Effector CD8-positive, alpha-beta T cell (primary cell): ENCODE data around the gene SNX2.

Source experiments
- DNase-seq: peaks from one replicate; lab custom pipeline; 2025; lab: John Stamatoyannopoulos, UW

SNX2 gene

DNA sequence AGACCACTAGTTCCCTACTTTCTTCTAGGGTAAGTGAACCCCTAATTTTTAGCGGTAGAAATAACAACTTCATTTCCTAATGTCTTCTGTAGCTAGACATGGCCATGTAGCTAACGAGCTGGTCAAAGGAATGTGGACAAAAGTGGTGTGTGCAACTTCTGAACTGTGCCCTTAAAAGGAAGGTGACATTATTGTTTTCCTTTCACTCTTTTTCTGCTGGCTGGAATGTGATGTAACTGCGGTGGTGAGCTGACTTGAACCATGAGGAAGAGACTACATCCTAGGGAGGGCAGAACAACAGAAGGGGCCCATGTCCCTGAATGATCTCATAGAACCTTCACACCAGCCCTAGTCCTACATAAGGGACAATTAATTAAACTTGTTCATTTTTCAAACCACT is 1.3 kb upstream of the SNX2 start:
- no peak for DNase-seq

DNA sequence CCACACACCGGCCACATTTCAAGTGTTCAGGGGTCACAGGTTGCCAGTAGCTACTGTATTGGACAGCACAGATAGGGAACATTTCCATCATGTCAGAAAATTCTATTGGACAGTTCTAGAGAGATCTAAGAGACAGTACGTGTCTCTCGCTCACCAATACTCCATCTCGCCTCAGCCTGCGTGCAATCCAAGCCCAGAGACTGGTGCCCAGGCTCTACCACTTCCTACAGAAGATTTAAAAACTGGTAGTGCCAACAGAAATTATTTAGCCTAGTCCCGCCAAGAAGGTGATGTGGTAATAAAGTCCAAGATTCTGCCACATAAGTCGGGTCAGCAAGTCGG is 390 bp upstream of the SNX2 start:
- no peak for DNase-seq

DNA sequence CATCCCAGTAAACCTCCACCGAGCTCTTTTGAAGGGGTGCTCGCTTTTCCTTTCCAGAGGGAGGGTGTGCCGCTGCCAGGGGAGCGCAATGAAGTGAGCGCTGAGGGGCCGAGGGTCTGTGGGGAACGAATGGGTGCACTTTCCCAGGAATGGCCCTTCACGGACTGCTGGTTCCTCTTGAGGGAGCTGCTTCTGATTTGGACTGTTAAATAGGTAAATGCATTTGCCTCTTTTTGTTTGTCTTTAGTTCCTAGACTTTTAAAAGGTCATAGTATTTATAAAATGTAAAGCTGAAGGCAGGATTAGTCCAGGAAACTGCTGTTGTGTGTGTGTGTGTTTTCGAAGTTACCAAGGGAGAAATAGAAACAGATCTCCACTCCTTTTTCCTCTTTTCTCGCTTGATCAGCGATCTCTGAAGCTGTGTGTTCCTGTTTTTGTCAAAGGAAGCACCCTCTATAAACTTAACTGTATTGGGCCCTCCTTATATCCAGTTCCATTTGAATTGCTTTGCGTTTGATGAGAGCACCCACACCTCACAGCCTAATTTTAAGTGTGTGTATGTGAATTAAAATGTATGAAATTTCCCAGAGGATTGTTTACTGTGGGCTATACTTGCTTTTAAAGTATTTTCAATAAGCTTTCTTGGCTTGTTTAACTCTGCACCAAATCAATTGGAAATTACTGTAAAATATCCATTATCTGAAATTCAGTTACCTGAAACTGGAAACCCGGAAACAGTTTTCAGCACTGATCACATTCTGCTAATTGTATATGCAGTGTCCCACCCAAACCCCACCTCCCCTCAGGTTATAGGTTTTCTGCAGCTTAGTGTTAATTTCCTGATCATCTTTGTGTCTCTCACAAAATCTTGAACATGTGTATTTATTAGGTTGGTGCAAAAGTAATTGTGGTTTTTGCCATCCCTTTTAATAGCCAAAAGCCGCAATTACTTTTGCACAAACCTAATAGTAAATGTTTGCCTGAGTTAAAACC is 966 bp downstream of the SNX2 start:
- DNase-seq = no peak

DNA sequence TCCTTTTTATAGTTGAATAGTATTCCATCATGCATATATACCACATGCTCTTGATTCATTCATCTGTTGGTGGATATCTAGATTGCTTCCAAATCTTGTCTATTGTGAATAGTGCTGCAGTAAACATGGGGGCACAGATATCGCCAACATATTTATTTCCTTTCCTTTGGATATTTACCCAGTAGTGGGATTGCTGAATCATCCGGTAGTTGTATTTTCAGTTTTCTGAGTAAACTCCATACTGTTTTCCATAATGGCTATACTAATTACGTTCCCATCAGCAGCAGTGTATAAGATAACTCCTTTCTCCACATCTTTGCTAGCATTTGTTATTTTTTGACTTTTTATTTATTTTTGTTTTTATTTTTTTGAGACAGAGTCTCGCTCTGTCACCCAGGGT is 3.3 kb downstream of the SNX2 start:
- no peak for DNase-seq

DNA sequence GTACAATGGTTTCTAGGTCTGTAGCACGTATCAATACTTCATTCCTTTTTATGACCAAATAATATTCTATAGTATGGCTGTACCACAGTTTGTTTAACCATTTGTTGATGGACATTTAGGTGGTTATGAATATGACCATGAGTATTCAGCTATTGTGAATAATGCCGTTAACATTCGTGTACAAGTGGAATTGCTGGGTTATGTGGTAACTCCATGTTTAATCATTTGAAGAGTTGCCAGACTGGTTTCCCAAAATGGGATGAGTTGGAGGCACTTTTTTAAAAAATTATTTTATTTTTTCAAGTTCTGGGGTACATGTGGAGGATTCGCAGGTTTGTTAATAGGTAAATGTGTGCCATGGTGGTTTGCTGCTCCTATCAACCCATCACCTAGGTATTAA is 4.6 kb downstream of the SNX2 start:
- DNase-seq = no peak

DNA sequence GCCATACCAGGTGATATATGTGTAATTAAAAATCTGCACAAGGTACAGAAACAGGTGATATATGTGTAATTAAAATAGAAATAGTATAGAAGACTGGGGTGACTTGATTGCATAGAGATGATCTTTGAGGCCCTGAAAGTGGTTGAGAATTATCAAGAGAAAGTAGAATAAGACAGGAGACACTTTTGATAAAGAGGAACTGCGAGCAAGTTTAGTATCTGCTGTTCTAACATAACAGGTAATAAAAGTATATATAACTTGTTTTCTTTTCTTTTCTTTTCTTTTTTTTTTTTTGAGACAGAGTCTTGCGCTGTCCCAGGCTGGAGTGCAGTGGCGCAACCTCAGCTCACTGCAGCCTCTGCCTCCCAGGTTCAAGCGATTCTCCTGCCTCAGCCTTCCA is 5.4 kb downstream of the SNX2 start:
- DNase-seq = no peak

DNA sequence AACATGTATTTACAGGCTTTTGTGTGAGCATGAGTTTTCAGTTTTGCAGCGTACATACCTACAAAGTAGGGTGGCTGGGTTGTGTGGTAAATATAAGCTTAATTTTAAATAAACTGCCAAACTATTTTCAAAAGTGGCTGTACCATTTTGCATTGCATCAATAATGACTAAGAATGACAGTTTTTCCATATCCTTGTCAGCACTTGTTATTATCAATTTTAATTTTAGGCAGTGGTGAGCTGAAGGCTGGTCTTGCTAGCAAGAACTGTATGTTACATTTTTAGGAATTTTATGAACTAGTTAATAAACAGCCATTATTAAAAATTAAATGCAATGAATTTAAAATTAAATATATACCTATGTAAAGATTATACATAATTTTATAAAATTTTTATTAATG is 6.6 kb downstream of the SNX2 start:
- DNase-seq = no peak

DNA sequence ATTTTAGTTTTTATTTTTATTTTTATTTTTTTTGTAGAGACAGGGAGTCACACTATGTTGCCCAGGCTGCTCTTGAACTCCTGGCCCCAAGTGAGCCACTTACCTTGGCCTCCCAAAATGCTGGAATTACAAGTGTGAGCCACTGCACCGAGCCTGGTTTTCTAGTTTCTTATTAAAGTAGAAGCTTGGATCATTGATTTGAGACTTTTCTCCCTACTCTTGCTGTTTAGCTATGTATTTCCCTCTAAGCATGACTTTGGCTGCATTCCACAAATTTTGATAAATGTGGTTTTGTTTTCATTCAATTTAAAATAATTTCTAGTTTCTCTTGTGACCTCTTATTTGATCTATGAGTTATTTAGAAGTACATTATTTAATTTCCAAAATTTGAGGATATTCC is 10.4 kb downstream of the SNX2 start:
- no peak for DNase-seq

DNA sequence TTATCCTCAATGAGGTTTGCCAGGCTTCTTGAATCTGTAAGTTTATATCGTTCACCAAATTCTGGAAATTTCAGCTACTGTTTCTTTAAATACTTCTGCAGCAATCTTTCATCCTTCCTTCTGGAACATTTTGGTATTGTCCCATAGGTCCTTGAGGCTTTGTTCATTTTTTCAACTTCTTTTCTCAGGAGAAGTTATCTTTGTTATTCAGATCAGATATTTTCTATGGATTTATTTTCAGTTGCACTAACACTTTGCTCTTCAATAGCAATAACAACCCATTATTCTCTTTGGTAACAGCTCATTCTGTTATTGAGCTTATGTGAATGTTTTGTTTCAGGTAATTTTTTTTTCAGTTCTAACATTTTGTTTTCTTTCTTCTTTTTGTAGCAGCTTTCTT is 13.5 kb downstream of the SNX2 start:
- no peak for DNase-seq

DNA sequence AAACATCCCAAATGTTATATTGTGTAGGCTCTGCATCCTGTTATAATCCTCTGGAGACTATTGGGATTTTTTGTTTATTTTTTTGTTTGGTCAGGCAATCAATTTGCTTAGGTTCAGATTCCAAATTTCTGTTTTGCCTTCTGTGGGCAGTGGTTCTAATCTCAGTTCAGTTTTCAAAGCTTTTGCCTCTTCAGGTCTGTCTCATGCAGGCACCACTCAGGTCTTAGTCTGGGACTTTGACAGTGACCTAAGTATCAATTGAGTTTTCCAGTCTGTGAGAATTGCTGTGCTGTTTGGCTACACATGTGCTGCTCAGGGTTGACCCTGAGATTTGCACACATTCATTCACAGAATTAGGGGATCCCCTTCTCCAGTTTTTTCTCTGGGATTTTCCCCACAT is 14.1 kb downstream of the SNX2 start:
- DNase-seq = no peak

DNA sequence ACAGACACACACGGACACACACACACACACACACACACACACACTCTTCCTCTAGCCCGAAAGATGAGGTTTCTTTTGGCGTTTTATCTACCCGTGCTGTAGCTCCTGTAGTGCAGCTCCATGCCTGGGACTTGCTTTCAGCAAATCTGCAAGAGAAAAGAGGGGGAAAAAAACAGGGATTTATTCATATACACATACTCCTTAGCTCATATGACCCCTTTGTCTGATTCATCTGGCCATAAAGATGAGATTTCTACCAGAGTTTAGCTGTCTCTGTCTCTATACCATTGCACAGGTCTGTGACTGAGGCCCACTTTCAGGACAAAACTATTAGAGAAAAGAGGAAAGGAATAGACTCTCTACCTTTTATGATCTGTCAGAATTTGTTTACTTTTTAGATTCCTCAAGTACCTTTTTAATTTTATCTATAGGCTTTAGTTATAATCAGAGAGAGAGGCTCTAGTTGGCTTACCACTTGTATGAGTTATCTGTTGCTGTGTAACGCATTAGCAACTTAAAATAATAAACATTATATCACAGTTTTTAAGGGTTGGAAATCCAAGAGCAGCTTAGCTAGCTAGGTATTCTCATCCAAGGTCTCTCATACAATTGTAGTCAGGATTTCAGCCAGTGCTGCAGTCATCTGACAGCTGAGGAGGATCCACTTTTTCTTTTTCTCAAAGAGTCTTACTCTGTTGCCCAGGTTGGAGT is 14.7 kb downstream of the SNX2 start:
- no peak for DNase-seq

DNA sequence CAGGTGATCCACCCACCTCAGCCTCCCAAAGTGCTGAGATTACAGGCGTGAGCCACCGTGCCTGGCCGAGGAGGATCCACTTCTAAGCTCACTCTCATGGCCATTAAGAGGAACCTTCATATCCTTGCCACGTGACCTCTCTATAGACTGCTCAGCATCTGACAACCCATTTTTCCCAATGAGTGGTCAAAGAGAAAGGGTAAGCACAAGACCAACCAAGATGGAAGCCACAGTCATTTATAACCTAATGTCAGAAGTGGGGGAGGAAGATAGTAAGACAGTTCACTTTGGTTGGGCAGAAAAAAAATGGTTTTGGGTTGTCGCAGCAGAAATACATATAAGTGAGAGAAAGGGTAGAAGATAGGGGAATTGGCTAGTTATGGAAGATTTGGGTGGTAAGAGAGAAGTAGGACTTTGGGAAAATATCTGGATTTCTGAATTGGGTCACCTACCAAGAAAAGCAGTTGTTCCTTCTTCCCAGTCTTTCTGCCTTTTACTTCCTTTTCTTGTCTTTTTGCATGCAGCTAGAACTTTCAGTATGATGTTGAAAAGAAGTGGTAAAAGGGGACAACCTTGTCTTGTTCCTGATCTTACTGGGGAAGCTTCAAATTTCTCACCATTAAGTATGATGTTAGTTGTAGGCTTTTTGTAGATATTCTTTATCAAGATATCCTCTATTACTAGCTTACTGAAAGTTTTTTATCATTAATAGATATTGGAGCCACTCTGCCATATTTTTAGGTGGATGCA is 15.6 kb downstream of the SNX2 start:
- no peak for DNase-seq

DNA sequence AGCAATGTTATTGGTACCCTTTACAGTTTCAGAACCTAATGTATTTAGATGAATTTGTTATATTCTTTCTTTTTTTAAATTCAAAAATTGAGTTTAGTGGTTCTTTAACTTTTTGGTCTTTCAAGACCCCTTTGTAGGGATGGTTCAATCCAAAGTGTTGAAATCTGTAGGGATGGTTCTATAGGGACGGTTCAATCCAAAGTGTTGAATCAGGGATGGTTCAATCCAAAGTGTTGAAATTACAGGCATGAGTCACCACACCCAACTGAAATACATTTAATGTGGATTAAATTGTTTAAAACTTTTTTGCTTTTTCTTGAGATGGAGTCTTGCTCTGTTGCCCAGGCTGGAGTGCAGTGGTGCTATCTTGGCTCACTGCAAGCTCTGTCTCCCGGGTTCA is 30.6 kb downstream of the SNX2 start:
- no peak for DNase-seq

DNA sequence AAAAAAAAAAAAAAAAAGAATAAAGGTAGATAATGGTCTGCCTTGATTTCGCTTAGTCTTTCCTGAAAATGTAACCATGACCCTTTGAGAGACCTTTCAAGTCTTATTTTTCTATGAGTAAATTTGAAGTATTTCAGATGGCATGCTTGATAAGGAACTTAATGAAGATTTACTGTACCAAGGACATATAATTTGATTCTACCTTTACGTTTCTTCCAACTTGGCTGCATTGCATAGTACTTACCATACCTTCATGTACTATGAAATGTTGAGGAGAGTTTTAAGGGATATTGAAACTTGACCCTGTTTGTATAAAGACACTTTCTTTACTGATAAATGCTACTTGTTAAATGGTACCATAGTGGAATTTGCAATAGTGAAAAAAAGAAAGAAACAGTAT is 35.5 kb downstream of the SNX2 start:
- DNase-seq = no peak

DNA sequence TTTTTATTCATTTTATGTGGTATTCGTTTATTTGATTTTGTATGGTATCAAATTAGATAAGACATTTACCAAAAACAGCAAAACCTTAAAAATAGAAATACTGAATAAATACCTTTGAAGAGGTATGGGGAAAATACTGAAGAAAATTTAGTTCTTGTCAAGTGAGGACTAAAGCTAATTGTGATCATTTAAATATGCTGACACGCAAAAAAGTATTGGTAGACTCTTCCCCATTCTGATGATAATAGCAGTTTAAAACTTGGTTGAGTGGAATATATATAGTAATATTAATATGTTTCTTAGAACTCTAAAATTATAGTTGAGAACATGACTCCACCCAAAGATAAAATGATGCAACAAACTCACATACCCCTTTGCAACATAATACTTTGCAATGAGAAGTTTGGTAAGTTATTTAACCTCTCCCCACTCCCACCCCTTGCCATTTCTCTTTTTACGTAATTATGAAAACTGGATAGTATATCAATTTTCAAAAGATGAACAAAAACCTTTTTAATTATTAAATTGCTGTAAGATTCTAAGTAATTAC is 40.4 kb downstream of the SNX2 start:
- no peak for DNase-seq

DNA sequence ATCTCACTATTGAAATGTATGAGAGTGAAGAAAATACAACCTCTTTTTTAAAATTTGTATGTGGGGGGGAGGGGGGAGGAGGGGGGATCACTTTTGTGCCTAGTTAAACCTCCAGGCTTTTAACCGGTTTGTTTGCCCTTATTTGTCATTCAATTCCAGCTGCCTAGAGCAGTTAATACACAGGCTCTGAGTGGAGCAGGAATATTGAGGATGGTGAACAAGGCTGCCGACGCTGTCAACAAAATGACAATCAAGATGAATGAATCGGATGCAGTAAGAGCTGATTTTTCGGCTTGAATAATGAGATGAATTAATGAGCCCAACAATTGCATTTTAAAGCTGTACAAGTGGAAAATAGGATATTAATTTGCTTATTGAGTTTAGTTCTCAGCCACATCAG is 41.9 kb downstream of the SNX2 start:
- DNase-seq = no peak

DNA sequence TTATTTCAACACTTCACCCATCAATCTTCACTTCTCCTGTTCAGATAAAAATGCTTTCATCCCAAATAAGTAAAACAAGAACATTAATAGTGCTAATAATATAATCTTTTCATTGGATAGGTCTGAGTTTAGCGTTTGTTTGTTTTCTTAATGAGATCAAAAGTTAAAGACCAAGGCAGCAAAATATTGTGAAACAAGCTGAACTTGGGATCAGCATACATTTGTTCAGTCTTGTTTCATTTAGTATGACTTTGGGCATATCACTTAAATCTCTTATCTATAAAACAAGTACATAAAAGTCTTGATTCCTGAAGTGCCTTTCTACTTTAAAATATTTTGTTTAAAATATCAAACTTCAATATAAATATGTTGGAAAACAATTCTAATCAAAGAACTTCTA is 57.1 kb downstream of the SNX2 start:
- DNase-seq = no peak

DNA sequence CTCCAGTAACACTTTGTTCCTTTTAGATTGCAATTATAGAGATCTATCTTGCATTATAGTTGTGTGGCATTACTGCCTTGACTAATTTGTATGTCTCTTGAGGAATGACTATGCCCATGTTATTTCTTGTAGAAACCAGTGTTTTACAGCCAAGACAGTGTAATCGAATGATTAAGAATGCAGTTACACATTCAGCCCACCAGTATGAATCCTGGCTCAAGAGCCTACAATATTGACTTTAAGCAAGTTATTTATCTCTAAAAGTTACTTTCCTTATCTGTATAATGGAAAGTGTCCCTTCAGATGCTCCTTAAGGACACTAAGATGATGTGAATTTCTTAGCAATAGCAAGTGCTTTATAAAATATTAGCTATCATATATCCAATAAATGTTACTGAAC is 60.8 kb downstream of the SNX2 start:
- DNase-seq = no peak

DNA sequence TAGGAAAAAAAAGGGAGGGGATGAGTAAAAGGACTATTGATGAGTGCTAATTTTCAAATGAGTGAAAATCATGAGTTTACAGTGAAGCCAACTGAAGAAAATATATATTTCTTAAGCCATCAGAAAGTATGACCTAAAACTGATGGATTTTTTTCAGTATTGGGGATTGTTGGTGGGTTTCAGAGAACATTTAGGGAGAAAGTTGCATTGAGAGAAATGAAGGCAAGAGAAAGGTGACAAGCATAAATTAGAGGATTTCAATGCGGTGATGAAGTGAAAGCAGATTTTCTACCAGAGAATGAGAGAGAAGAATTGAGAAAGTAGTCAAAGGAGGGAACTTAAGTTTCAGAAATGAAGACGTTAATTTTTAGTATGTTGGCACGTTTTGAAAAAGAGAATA is 62.1 kb downstream of the SNX2 start:
- no peak for DNase-seq

DNA sequence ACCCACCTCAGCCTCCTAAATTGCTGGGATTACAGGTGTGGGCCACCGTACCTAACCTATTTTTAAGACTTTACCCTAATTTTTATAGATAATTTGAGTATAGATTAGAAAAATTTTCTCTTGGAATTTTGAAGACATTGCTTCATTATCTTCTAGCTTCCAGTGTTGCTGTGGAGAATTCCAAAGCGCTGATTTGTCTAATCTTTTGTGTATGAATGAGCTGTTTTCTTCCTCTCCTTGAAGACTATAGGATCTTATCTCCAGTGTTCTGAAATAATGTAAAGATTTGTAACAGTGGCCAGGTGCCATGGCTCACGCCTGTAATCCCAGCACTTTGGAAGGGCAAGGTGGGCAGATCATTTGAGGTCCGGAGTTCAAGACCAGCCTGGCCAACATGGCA is 64.9 kb downstream of the SNX2 start:
- no peak for DNase-seq

DNA sequence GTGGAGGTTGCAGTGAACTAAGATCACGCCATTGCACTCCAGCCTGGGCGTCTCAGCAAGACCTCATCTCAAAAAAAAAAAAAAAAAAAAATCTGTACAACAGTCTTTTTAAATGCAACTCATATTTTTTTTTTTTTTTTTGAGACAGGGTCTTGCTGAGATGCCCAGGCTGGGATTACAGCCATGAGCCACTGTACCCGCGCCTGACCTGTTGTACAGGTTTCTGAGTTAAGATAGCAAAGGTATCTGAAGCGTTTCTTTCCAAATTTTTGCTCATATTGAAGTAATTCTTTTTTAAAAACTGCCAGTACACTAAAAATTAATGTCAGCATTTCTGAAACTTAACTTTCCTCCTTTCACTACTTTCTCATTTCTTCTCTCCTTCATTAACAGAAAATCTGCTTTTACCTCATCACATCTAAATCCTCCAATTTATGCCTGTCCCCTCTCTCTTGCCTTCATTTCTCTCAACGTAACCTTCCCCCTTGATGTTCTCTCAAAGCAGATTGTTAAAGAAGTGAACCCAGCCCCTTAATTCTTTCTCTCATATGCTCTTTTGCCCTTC is 67.2 kb downstream of the SNX2 start:
- no peak for DNase-seq
